ENCODE results near the gene PAXIP1. TPM values are rescaled to one million over a fixed set of nuclear protein-coding genes. Genes with fewer than 3 reads are reported as not detected.

Gene PAXIP1
- polyA plus RNA-seq, 6 donors from 2014 or later: 1.4 to 2.7 (median 2.0) TPM

DNA sequence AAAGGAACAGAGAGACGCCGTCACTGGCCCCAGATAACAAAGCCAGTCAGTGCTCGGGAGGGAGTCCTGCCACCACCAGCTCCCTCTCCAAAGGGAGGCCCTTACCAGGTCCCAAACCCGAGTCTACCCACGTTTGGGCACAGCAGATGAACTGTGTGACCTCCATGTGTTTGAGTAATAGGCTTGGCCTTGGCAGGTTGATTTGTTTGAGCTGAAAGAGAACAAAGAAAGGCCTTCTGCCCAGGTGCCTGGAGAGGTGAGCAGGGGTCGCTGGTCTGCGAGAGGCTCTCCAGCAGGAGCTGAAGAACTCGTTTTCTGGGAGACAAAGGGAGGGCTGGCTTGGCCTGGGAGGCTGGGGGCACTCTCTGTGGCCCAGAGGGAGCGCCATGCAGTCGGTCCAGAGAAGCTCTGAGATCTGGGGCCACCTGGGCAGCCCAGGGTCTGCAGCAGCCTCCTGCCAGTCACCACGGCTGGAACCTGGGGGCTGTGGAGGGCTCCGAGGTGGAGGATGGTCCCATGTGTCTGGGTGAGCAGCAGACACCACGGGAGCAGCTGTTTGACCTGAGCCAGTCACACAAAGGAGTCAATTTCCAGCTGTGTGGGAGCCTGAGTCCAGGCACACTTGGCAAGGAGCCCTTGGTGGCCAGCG lies 99.7 kb downstream of the PAXIP1 start:
- DNase-seq (no peak), ATAC-seq (ENCODE audit: low read depth in 2 of 2) (no peak)
- Mint-ChIP-seq H3K4me1 (peaks cover 0 to 1% (median 0%) of the 10 kb centered on the region in 3 donors), H3K36me3 (no peaks in the 10 kb centered on the region), H3K27me3 (peaks cover 5 to 25% (median 9%) of the 10 kb centered on the region in 3 donors), H3K9me3 (no peaks in the 10 kb centered on the region), H3K27ac (no peak overlapping the region), H3K4me3 (no peak overlapping the region)

DNA sequence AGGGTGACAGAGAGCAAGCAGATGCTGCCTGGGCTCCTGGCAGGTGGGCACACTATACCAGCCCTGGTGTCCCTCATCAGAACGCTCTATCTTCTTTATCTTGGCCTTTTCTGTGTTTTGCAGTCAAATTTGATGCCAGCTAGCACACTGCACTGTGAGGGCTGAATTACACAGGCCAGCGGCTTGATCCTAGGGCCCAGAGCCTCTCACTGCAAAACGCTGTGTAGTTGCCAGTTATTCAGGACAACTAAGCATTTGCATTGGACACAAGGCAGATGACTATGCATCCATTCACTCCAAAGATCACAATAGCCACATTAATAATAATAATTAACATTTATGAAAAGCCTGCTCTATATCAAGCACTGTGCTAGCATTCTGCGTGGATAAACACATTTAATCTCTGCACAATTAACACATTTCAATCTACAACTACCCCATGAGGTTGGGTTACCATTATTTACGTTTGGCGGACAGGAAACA lies 100.3 kb downstream of the PAXIP1 start:
- ATAC-seq (ENCODE audit: low read depth in 2 of 2) (no peak), DNase-seq (no peak)
- Mint-ChIP-seq H3K9me3 (no peaks in the 10 kb centered on the region), H3K4me3 (no peak overlapping the region), H3K27ac (no peak overlapping the region), H3K4me1 (peaks cover 0 to 1% (median 0%) of the 10 kb centered on the region in 3 donors), H3K36me3 (no peaks in the 10 kb centered on the region), H3K27me3 (peaks cover 0 to 21% (median 9%) of the 10 kb centered on the region in 3 donors)

DNA sequence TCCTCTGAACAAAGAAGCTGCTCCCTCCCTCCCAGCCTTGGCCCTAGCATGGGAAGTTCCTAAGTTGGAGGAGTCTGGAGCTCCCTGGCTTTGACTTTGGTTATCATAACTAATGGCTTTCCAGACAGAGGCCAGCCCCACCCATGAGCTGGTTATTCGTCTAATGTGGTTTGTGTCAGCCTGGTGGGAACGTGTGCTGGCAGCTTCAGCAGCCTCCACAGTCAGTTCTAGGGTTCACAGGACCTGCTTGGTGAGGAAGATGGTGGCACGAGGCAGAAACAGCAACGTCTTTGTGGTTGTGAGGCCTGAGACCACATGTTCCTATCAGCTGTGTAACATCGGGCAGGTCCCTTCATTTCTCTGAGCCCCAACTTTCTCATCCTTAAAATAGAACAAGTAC lies 103.1 kb downstream of the PAXIP1 start:
- no peaks in the 10 kb centered on the region for H3K4me1 Mint-ChIP-seq
- H3K27ac Mint-ChIP-seq: no peak overlapping the region
- DNase-seq: no peak
- peaks cover 0 to 19% (median 7%) of the 10 kb centered on the region in 3 donors for H3K27me3 Mint-ChIP-seq
- H3K4me3 Mint-ChIP-seq: no peak overlapping the region
- no peak for ATAC-seq (ENCODE audit: low read depth in 2 of 2)
- H3K36me3 Mint-ChIP-seq: no peaks in the 10 kb centered on the region
- H3K9me3 Mint-ChIP-seq: no peaks in the 10 kb centered on the region

DNA sequence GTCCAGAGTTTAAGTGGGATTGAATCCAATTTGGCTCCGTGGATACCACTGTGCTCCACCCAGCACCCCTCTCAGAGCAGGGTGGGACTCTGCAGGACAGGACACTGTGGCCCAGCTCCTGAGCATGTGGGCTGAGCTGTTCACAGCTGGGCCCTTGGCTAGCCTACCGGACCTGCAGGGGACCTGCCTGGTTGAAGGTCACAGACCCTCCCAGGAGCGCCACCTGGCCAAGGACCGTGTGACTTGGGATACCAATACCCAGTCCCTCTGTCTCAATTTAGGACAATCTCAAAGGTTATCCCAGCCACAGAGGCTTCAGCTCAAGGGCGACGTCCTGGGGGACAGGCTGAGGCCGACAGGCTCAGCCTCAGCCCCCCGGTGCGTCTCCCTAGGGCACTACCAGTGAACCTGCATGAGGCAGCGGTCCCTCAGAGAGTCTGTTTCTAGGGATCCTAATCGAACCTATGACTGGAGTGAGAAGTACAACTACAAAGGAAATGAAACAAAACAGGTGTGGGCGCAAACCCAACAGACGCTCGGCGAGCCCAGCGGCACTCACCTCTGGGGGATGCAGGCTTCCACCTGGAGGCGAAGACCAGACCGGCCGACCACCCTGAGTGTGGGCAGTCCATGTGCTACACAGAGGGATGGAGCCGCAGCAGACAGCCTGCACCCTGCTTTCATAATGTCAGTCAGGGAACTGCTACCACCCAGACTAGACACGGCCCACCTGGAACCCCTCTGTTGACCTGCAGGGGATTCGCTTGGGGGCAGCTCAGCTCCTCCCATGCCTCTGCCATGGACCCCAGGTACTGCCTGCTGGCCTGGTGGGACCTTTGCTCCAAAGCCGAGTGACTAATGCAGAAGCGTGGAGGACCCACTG lies 103.7 kb downstream of the PAXIP1 start:
- no peaks in the 10 kb centered on the region for H3K36me3 Mint-ChIP-seq
- H3K27me3 Mint-ChIP-seq: peaks cover 0 to 12% (median 7%) of the 10 kb centered on the region in 3 donors
- ATAC-seq (ENCODE audit: low read depth in 2 of 2) (no peak), DNase-seq (no peak)
- no peak overlapping the region for H3K27ac Mint-ChIP-seq
- no peak overlapping the region for H3K4me3 Mint-ChIP-seq
- H3K9me3 Mint-ChIP-seq: no peaks in the 10 kb centered on the region
- no peaks in the 10 kb centered on the region for H3K4me1 Mint-ChIP-seq

DNA sequence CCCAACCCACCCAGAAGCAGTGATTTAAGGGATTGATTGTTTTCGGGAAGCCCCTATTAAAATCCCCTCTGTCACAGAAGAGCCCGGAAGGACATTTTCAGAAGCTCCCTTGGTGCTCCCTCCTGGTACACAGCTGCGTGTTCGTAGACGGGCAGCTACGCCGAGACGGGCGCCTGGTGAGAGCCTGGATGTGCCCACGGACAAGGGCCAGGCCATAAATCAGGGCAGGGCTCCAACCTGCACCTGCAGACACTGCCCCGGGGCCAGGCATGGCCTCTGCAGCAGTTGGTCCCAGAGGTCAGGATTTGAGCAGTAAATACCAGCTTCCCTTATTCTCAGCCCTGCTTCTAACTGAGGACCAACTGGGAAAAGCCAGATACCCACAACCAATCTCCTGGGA lies 106.8 kb downstream of the PAXIP1 start:
- H3K4me3 Mint-ChIP-seq: no peak overlapping the region
- H3K36me3 Mint-ChIP-seq: no peaks in the 10 kb centered on the region
- H3K9me3 Mint-ChIP-seq: peaks cover 0 to 3% (median 0%) of the 10 kb centered on the region in 7 donors
- no peaks in the 10 kb centered on the region for H3K4me1 Mint-ChIP-seq
- H3K27ac Mint-ChIP-seq: no peak overlapping the region
- peaks cover 5 to 36% (median 7%) of the 10 kb centered on the region in 3 donors for H3K27me3 Mint-ChIP-seq
- ATAC-seq (ENCODE audit: low read depth in 2 of 2) (no peak), DNase-seq (no peak)

Other genes starting within 250 kb of the PAXIP1 start
- not detected for gene HTR5A, start 67.2 kb upstream of the PAXIP1 start, polyA plus RNA-seq (ENCODE audit: low read depth in 6 of 6)